ENCODE results near the gene MAST3.
"Not testable (repeated sequence)": the region's sequence is repeated elsewhere in the genome, so short reads cannot be mapped to it uniquely, and the experiment has no call there.

The MAST3 gene

DNA sequence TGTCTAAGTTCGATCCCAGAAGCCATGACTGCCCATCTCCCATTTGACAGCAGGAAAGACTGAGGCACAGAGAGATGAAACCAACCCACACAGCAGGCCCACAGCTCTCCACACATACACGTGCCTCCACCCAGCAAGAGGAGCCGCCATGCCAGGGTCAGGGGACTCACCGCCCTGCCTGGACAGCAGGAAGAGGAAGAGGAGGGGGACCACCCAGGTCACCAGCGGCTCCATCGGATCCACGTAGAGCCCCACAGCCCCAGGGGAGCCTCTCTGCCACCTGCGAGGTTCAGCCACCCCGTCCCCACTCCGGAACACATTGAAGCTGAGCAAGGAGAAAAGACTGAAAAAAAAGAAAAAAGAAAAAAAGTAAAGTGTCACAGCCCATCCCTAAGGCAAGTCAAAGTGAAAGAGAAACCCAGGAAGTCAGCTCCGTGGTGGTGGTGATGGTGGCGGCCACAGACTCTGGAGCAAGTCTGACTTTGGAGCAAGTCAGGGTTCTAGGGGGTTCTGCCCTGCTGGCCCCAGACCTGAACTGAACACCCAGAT lies 10.9 kb upstream of the MAST3 start, which contains the start of gene IL12RB1:
IL12RB1 (minus strand) TSS at position 345 of the 549 bp plus-strand sequence; CDS start at position 234, 111 bp downstream.
- peak; percentile 63 for DNase-seq (ENCODE audit: low spot score)

- DNase-seq (ENCODE audit: low spot score): peak; percentile 74
Measured at GRCh38 chr19:18089096-18089541, 8.5 kb upstream of the MAST3 start.

- no peak for DNase-seq (ENCODE audit: low spot score)
Measured at GRCh38 chr19:18089726-18090125, 7.9 kb upstream of the MAST3 start.

GRCh38 chr19:18090545-18091216 lies 6.9 kb upstream of the MAST3 start:
- no peak for DNase-seq (ENCODE audit: low spot score)

GRCh38 chr19:18091217-18091608 lies 6.4 kb upstream of the MAST3 start:
- peak; percentile 83 for DNase-seq (ENCODE audit: low spot score)

- no peak for DNase-seq (ENCODE audit: low spot score)
Measured at GRCh38 chr19:18093439-18094161, 4.0 kb upstream of the MAST3 start.

DNA sequence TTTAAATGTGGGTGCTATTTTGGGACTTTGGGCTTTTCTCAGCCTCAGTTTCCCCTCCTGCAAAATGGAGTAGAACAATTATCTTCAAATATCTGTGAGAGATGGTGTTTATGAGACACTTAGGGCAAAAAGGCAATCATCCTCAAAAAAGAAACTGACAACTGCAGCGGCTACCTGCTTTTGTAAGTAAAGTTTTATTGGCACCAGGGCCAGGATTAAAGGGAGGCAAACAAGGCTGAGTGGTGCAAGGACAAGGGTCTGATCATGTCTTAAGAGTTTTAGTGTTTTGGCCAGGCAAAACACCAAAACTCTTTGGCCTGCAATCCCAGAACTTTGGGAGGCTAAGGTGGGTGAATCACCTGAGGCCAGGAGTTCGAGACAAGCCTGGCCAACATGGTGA lies 1.3 kb upstream of the MAST3 start:
- DNase-seq (ENCODE audit: low spot score): no peak

DNA sequence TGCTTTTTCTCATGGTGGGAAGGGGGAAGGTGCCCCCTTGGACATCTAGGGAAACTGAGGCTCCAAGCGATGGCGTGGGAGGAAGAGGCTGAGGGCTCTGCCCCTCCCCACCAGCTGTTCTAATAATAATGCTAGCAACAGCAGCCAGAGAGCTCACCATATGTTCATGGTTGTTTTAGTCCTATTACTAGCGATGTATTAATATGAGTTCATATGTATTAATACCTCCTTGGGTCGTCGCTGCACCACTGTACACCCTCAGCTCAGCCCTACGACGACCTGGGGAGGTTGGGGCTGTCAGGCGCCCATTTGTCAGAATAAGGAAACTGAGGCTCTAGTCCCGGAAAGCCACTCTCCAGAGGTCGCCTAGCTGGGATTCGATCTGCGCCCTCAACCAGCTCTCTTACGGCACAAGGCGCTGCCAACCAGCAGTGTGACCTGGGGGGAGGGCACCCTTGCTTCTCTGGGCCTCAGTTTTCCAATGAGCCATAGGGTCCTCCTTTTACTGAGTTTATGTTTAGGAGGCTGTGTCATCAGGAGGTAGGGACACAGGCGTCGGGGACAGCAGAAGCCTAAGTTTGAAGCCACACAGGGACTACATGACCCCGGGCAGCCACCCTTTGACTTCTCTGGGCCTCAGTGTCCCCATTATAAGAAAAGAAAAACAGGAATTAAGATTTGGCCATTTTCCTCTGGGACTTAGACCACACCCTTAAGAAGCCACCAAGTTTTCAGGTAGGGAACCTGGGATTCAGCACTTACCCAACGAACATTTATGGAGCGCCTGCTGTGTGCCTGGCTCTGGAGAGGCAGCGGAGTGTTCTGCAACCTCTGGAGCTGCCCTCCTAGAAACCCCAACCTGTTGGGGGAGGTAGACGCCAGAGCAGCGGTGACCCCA lies 664 bp downstream of the MAST3 start:
- no peak for DNase-seq (ENCODE audit: low spot score)

DNA sequence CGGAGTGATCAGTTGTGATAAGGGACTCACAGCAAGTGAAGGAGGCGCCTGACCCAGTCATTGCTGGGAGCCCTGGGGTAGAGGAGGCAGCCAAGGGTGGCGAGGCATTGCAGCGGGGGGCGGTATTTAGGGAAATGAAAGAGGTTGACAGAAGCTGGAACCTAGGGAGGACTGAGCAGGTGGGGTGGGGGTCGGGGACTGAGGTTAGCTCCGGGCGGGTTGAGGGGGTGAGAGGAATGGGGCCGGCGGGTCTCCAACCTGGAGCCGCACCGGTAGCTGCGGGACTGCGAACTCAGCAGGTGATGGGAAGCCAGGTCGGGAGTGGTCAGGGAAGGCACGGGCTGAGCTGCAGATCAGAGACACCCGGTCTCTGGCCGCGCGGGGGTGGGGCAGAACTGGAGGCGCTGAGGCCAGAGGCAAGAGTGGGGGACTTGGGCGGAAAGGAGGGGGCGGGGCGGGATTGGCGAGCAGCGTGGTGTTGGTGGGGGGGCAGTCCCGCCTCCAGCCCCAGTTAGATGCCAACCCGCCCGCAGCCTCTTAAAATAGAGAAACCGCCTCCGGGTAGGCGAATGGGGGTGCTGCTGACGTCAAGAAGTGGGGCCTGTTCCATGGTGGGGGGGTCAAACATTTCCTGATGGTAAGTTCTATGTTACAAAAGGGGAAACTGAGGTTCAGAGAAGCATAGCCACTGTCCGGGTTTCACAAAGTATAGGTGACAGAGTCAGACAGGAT lies 1.5 kb downstream of the MAST3 start:
- no peak for DNase-seq (ENCODE audit: low spot score)

GRCh38 chr19:18099623-18099995 lies 2.0 kb downstream of the MAST3 start:
- no peak for DNase-seq (ENCODE audit: low spot score)

DNA sequence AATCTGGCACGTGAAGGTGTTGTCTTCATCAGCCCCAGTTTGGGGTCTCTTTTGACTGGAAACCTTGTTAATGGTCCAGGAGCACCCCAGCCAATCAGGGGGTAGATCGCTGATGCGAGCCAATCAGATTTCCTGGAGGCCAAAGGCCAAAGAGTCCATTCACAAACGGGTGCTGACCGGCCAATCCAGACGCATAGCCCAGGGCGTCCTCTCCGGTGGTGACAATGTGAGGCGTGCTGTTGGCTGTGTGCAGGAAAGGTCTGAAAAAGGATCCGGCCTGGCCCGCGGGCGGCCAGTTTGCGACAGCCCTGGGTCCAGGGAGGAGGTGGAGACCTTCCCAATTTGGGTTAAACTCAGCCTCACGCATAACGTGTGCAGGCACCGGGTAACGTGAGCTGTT lies 3.1 kb downstream of the MAST3 start:
- DNase-seq (ENCODE audit: low spot score): no peak

- DNase-seq (ENCODE audit: low spot score): no peak
Measured at GRCh38 chr19:18101268-18101667, 3.7 kb downstream of the MAST3 start.

DNA sequence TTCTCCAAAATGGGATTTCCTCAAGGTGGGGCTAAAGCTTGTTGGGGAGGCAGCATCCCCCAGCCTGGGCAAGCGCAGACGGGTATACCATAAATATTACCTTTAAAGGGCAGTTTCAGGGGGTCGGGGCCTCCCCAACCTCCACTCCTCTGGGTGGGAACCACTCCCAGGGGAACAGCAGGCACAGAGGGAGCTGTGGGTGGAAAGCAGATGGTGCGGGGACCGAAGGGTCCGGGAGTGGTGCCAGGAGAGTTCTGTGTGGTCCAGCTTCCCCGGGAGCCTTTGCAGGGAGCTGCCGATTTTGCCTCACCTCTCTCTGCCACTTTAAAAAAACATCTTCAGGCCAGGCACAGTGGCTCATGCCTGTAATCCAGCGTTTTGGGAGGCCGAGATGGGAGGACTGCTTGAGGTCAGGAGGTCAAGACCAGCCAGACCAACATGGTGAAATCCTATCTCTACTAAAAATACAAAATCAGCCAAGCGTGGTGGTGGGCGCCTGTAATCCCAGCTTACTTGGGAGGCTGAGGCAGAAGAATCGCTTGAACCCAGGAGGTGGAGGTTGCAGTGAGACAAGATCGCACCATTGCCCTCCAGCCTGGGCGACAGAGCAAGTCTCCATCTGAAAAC lies 5.5 kb downstream of the MAST3 start:
- DNase-seq (ENCODE audit: low spot score): no peak

GRCh38 chr19:18104793-18105131 lies 7.2 kb downstream of the MAST3 start:
- no peak for DNase-seq (ENCODE audit: low spot score)

DNA sequence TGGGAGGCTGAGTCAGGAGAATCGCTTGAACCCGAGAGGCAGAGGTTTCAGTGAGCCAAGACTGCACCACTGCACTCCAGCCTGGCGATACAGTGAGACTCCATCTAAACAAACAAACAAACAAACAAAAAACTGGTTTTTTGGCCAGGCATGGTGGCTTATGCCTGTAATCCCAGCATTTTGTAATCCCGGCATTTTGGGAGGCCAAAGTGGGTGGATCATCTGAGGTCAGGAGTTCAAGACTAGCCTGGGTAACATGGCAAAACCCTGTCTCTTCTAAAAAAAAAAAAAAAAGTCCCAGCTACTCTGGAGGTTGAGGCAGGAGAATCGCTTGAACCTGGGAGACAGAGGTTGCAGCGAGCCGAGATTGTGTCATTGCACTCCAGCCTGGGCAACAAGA lies 7.7 kb downstream of the MAST3 start:
- DNase-seq (ENCODE audit: low spot score): not testable (repeated sequence)

DNA sequence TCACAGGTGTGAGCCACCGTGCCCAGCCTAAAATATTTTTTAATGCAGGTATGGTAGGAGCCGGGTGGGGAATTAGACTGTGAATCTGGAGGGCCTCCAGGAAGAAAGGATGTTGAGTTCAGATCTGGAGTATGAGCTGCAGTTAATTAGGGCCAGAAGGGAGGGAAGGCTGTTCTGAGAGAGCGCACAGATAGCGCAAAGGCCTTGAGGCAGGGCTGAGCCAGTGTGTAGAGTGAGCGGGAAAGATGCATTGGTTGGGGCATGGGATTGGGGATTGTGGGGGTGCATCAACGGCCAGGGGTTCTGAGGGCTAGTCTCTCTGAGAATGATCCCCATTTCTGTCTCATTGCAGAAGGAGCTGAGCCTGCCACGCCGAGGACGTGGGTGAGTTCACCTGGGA lies 9.7 kb downstream of the MAST3 start:
- DNase-seq (ENCODE audit: low spot score): no peak

- no peak for DNase-seq (ENCODE audit: low spot score)
Measured at GRCh38 chr19:18108897-18109296, 11.3 kb downstream of the MAST3 start.

DNA sequence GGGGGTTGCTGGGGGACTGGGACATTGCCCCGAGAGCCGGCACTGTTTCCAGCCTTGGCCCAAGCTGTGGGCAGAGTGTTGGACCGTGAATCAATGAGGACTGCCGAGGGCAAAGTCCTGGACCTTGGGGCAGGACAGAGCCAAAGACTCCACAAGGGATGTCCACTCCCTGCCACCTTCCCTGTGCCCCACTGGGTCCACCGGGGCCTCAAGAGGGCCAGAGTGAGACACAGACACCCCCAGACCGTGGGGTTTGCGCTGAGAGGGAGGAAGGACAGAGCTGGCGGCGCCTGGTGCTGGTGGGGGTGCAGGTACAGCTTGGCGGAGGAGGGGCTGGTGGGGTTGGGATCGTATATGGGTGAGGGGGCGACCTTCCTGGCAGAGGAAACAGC lies 11.8 kb downstream of the MAST3 start:
- DNase-seq (ENCODE audit: low spot score): no peak

GRCh38 chr19:18109733-18110608 lies 12.4 kb downstream of the MAST3 start:
- peak; percentile 26 for DNase-seq (ENCODE audit: low spot score)

DNA sequence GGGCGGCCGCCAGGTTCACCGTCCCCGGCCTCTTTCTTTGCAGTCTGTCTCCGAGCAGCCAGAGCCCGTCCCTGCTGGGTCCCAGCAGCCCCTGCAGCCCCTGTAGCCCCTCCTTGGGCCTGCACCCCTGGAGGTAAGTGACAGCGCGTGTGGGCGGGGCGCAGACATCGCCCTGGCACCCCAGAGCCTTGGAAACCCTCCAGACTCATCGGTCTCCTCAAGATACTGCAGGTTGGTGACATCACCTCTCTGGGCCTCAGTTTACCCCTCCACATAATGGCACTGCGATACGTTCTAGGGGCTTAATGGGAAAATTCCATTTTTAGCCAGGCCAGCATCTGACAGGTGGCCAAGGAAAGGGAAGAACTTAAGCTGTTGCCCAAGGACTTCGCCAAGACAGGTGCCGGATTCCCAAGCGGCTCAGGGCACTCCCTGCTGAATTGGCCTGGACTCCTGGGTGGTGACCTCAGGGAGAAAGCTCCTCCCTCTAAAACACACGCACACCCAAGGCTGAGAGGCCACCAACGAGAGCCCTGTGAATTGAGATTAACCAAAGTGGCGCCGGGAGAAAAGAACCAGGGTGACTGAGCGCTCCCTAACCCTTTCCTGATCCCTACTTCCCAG lies 13.1 kb downstream of the MAST3 start:
- DNase-seq (ENCODE audit: low spot score): no peak
